GM12875 (cell line): ENCODE data around the gene UTS2R.
"Not testable (repeated sequence)": the region's sequence is repeated elsewhere in the genome, so short reads cannot be mapped to it uniquely, and the experiment has no call there.

Source experiments
- H3K4me3 ChIP-seq: one replicate; pipeline ENCODE4 v1.5.1; 2011; ENCODE audit warnings: low read depth, low read length, control low read depth
- TF ChIP-seq, protein P1 (sequence below): IDR thresholded peaks from 2 replicates; pipeline ENCODE4 v1.5.1; 2011; ENCODE audit warnings: low read depth, mild to moderate bottlenecking, control low read depth, inconsistent platforms, low read length, moderate library complexity, borderline replicate concordance; ENCODE audit not compliant: insufficient read depth

The UTS2R gene

DNA sequence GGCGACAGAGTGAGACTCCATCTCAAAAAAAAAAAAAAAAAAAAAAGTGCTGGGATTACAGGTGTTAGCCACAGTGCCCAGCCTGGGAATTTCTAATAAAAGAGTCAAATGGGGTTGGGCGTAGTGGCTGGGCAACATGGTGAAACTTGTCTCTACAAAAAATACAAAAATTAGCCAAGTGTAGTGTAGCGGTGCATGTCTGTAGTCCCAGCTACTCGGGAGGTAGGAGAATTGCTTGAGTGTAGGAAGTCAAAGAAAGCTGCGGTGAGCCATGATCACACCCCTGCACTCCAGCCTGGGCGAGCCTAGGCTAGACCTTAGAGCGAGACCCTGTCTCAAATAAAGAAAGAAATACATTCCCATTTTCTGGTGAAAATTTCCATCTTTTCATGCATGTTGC is 2.4 kb upstream of the UTS2R start:
- TF ChIP-seq, protein P1, sequence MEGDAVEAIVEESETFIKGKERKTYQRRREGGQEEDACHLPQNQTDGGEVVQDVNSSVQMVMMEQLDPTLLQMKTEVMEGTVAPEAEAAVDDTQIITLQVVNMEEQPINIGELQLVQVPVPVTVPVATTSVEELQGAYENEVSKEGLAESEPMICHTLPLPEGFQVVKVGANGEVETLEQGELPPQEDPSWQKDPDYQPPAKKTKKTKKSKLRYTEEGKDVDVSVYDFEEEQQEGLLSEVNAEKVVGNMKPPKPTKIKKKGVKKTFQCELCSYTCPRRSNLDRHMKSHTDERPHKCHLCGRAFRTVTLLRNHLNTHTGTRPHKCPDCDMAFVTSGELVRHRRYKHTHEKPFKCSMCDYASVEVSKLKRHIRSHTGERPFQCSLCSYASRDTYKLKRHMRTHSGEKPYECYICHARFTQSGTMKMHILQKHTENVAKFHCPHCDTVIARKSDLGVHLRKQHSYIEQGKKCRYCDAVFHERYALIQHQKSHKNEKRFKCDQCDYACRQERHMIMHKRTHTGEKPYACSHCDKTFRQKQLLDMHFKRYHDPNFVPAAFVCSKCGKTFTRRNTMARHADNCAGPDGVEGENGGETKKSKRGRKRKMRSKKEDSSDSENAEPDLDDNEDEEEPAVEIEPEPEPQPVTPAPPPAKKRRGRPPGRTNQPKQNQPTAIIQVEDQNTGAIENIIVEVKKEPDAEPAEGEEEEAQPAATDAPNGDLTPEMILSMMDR: no peak

DNA sequence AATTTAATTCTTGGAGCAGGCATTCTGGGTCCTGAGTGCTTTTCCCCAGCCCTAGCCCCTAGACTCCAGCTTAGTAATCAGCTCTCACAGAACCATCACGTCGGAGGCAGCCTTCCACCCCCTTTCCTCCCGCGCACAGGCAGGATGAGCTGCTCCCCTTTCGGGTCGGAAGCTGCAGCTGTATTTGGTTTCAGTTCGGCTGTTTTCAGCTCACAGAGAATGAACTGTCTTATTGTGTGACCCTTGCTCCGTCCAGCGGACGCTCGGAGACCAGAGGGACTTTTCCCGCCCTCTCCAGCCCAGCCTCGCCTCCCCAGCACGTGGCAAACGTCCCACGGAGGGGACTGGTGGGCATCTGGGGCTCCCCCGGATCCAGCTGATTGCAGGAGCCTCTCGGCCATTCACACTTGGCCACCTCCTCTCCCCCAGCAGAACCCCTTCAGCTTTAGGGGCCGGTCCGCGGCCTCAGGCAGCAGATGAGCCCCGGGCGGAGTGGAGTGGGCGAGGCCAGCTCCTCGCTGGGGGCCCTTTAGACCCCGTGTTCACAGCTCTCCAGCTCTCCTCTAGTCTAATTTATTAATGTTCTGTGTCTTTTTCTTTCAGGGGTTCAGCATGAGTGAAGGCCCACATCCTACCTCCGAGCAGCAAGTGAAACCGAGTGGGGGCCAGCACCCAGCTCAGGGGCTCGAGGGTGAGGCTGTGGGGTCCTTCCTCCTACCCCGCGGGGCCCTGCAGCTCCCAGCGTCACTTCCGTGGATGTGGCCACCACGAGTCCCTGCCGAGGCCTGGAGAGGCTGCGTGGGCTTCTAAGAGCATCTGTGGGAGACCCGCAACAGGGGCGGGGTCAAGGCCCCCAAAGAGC is 863 bp upstream of the UTS2R start:
- TF ChIP-seq, protein P1: no peak
- no peak overlapping the region for H3K4me3 ChIP-seq

More for the DNA sequence above, 2.4 kb upstream of the UTS2R start:
- no peak overlapping the region for H3K4me3 ChIP-seq

DNA sequence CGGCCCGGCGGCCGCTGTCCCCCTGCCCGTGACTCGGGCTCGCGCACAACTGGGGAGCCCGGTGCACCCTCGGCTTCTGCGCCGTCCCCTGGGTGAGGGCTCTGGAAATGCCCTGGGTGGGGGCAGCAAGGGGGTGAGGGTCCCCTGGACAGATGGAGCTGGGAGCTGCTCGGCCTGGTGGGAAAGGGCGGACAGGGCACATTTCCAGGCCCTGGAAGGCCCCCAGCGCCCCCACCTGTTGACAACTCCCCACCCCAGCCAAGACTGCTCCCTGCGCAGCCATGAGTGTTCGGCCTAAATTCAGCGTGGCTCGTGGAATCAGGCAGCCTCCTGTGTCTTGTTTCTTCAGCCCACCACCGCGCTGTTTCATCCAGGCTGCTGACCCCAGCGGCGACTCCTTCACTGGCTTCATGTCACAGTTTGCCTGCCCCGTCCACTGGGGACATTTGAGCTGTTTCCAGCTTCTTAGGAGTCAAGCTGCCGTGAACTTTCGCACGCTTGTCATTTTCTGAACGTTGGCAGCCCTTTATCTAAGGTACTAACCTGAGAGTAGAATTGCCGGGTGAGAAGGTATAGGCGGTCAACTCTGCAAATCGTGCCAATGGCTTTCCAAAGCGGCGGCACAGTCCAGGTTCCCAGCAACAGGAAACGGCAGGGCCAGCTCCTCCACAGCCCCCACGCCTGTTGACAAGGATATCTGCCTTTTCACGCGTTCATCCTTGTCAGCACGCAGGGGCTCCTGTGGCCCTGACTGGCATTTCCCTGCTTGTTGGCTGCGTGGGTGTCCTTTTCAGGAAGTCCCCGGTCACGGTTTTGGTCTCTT is 895 bp downstream of the UTS2R start:
- TF ChIP-seq, protein P1: no peak
- no peak overlapping the region for H3K4me3 ChIP-seq

DNA sequence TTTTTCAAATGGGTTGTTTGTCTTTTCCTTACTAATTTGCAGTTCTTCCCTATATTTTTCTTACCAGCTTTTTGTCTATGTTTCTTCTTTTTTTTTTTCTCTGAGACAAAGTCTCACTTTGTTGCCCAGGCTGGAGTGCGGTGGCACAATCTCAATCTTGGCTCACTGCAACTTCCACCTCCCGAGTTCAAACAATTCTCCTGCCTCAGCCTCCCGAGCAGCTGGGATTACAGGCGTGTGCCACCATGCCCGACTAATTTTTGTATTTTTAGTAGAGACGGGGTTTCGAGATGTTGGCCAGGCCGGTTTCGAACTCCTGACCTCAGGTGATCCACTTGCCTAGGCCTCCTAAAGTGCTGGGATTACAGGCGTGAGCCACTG is 1.5 kb downstream of the UTS2R start:
- not testable (repeated sequence) for H3K4me3 ChIP-seq

DNA sequence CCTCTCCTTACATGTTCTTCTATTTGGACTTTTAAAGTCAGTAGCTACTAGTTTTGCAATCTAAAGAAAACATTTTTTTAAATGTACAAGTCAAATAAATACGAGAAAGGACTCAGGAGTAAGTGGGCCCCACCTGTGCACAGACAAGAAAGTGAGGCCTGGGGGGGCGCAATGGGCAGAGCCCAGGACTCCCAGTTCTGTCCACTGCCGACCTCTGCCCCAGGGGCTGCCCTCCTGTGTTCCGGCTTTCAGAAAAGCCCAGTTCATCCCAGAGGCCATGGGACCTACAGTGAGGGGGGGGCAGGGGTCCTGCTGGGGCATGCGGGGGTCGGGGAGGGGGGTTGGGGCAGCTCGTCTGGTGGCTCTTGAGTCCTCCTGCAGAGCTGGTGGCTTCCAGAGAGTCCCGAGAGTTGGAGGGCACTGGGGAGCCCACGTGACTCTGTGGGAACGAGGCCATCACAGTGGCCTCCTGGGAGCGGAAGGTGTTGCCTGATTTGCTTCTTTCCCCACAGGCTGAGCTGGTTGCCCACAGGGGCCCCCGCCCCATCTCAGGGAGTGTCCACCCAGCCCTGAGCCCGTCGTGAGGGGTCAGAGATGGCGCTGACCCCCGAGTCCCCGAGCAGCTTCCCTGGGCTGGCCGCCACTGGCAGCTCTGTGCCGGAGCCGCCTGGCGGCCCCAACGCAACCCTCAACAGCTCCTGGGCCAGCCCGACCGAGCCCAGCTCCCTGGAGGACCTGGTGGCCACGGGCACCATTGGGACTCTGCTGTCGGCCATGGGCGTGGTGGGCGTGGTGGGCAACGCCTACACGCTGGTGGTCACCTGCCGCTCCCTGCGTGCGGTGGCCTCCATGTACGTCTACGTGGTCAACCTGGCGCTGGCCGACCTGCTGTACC is 2.4 kb downstream of the UTS2R start:
- TF ChIP-seq, protein P1: no peak
- no peak overlapping the region for H3K4me3 ChIP-seq

DNA sequence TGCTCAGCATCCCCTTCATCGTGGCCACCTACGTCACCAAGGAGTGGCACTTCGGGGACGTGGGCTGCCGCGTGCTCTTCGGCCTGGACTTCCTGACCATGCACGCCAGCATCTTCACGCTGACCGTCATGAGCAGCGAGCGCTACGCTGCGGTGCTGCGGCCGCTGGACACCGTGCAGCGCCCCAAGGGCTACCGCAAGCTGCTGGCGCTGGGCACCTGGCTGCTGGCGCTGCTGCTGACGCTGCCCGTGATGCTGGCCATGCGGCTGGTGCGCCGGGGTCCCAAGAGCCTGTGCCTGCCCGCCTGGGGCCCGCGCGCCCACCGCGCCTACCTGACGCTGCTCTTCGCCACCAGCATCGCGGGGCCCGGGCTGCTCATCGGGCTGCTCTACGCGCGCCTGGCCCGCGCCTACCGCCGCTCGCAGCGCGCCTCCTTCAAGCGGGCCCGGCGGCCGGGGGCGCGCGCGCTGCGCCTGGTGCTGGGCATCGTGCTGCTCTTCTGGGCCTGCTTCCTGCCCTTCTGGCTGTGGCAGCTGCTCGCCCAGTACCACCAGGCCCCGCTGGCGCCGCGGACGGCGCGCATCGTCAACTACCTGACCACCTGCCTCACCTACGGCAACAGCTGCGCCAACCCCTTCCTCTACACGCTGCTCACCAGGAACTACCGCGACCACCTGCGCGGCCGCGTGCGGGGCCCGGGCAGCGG is 3.2 kb downstream of the UTS2R start:
- H3K4me3 ChIP-seq: no peak overlapping the region
- TF ChIP-seq, protein P1: no peak
